ENCODE data around the gene EFEMP1.

GRCh38 chr2:55837073-55837472 is 86.5 kb downstream of the EFEMP1 start:
- TF ChIP-seq POLR2A (IDR thresholded peaks at IDR 0.05; ENCODE audit: low read depth, low read length) = no peak
- TF ChIP-seq TAF1 (IDR thresholded peaks at IDR 0.05; ENCODE audit: borderline replicate concordance, low read depth, low read length) = no peak

Data from GM12892 (cell line).